Peyer's patch (tissue), 4 donors: ENCODE results near the gene TRABD2A. TPM values are rescaled to one million over a fixed set of nuclear protein-coding genes. Genes with fewer than 3 reads are reported as not detected.

ENCODE experiments used
- DNase-seq, 3 donors: peaks; one replicate each; pipeline ENCODE4 v3.0.0-alpha.2; 2017 to 2019
- H3K27ac ChIP-seq, 4 donors: fragments of 200-600 bp; sonication (generic); one replicate each; pipeline ENCODE4 v1.5.1; 2016 to 2019
- H3K27me3 ChIP-seq, 2 donors: fragments of 200-600 bp; sonication (generic); one replicate each; pipeline ENCODE4 v1.5.1; 2019
- H3K36me3 ChIP-seq, 3 donors: fragments of 200-600 bp; sonication (generic); one replicate each; pipeline ENCODE4 v1.5.1; 2016 to 2019
- H3K4me1 ChIP-seq, 4 donors: fragments of 200-600 bp; sonication (generic); one replicate each; pipeline ENCODE4 v1.5.1; 2016 to 2019
- H3K4me3 ChIP-seq, 4 donors: fragments of 200-600 bp; sonication (generic); 1 replicate in 3 of 4; 2 replicates in 1 of 4; pipeline ENCODE4 v1.5.1; 2016 to 2019; ENCODE audit warnings: mild to moderate bottlenecking in 1 of 4
- H3K9me3 ChIP-seq, 4 donors: fragments of 200-600 bp; sonication (generic); one replicate each; pipeline ENCODE4 v1.5.1; 2016 to 2019; ENCODE audit warnings: mild to moderate bottlenecking in 1 of 4
- POLR2A ChIP-seq, 2 donors: fragments of 450-650 bp; IDR thresholded peaks; one replicate each; pipeline ENCODE4 v1.5.1; 2017; ENCODE audit warnings: antibody characterized with exemption in 2 of 2, mild to moderate bottlenecking in 2 of 2, moderate library complexity in 2 of 2
- total RNA-seq, 4 donors: library from RNA; depleted of rRNA; stranded (reverse); fragments of >200 nt; gene quantifications; one replicate each; pipeline ENCODE4 v1.1.0, GENCODE V29; 2016
- TF ChIP-seq, protein P1 (sequence below), 6 experiments: fragments of 450-650 bp in 4 of 6; fragments of 200-600 bp in 2 of 6; sonication (generic) in 1 of 6; IDR thresholded peaks; one replicate each; pipeline ENCODE4 v1.5.1; 2017 to 2019; ENCODE audit warnings: antibody characterized with exemption in 6 of 6, mild to moderate bottlenecking in 3 of 6, moderate library complexity in 1 of 6

The TRABD2A gene
- total RNA-seq, 4 donors from 2014 or later: 32.2 to 85.4 (median 55.0) TPM

DNA sequence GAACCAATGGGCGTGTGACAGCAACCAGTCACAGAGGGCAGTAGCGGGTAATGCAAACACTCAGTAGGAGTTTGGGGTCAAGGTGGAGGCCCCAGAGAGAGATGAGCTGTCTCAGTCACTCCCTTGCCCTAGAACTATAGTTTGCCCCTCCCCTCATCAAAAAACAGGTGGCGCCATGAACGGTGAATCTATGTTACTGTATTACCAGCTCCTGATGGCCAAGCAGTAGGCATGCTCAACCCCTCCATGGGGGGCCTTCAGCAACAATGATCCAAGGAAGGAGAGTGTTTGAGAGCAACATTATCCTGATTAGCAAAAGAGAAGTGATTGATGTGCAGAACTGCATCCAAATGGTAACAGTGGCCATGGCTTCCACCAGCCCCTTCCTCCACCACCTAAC lies 30.4 kb downstream of the TRABD2A start:
- peaks cover 0 to 9% (median 0%) of the 10 kb centered on the region in 4 donors for H3K9me3 ChIP-seq
- peak in 1 of 3 donors; percentile 32 for DNase-seq

GRCh38 chr2:84849271-84849952 lies 31.5 kb downstream of the TRABD2A start:
- Histone ChIP-seq H3K4me3 (no peak overlapping the region), H3K36me3 (no peaks in the 10 kb centered on the region), H3K4me1 (peaks cover 0 to 16% (median 9%) of the 10 kb centered on the region in 4 donors), H3K27ac (peak overlapping the region in 1 of 4 donors; percentile 8), H3K27me3 (no peaks in the 10 kb centered on the region), H3K9me3 (peaks cover 0 to 9% (median 0%) of the 10 kb centered on the region in 4 donors)
- peak in 1 of 3 donors; percentile 56 for DNase-seq
- no peak for TF ChIP-seq POLR2A (IDR thresholded peaks at IDR 0.05)
- TF ChIP-seq, protein P1, sequence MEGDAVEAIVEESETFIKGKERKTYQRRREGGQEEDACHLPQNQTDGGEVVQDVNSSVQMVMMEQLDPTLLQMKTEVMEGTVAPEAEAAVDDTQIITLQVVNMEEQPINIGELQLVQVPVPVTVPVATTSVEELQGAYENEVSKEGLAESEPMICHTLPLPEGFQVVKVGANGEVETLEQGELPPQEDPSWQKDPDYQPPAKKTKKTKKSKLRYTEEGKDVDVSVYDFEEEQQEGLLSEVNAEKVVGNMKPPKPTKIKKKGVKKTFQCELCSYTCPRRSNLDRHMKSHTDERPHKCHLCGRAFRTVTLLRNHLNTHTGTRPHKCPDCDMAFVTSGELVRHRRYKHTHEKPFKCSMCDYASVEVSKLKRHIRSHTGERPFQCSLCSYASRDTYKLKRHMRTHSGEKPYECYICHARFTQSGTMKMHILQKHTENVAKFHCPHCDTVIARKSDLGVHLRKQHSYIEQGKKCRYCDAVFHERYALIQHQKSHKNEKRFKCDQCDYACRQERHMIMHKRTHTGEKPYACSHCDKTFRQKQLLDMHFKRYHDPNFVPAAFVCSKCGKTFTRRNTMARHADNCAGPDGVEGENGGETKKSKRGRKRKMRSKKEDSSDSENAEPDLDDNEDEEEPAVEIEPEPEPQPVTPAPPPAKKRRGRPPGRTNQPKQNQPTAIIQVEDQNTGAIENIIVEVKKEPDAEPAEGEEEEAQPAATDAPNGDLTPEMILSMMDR (IDR thresholded peaks at IDR 0.05): no peak

More for the DNA sequence above, 30.4 kb downstream of the TRABD2A start:
- Histone ChIP-seq H3K36me3 (no peaks in the 10 kb centered on the region), H3K4me1 (peaks cover 0 to 13% (median 8%) of the 10 kb centered on the region in 4 donors), H3K27me3 (no peaks in the 10 kb centered on the region), H3K4me3 (no peak overlapping the region), H3K27ac (no peak overlapping the region)
- TF ChIP-seq, protein P1 (IDR thresholded peaks at IDR 0.05): no peak
- TF ChIP-seq POLR2A (IDR thresholded peaks at IDR 0.05): no peak

DNA sequence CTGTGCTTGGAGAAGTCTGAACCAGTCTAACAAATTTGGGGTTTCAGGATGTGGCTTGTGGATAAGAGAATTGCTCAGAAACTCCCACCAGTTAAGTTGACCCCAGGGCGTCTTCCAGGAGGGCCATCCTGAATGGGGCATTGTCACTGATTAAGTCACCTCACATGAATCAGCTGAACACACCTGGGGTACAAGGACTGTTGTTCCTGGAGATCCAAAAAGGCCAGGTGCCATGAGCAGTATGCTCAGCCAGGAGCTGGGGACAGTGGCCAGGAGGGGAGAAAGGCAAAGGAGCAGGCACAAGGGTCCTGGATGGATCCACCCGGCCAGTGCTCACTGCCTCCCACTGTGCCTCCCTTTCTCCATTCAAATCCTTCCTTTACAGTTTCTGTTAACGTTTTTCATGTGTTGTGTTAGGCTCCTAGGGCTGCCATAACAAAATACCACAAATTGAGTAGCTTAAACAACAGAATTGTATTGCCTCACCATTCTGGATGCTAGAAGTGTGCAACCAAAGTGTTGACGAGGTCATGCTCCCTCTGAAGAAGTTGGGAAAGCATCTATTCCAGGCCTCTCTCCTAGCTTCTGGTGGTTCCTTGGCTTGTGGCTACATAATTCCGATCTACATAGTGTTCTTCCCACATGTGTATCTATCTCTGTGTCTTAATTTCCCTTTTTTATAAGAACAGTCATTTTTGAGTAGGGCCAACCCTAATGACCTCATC lies 33.4 kb downstream of the TRABD2A start:
- Histone ChIP-seq H3K27me3 (no peaks in the 10 kb centered on the region), H3K4me1 (peaks cover 0 to 16% (median 9%) of the 10 kb centered on the region in 4 donors), H3K36me3 (no peaks in the 10 kb centered on the region), H3K27ac (peak overlapping the region; percentile 62 to 83 (median 75)), H3K9me3 (no peaks in the 10 kb centered on the region), H3K4me3 (no peak overlapping the region)
- TF ChIP-seq, protein P1 (IDR thresholded peaks at IDR 0.05): no peak
- DNase-seq: no peak

DNA sequence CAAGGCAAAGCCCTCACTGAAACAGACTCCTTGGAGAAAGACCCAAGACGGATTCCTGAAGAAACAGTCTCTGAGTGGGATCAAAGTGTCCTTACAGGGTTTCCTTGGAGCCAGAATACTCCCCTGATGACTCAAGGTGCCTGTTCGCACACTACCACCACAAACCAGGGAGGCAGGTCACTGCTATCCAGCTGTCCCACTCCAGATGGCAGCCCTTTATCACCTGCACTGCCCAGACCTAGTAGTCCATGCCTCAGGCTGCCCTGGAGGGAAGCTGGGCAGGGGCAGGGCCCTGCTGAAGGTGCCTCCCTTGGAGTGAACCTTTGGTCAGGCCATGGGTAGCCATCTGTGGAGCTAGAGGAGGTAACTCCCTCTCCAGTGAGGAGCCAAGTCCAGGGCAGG lies 34.1 kb downstream of the TRABD2A start:
- Histone ChIP-seq H3K27me3 (no peaks in the 10 kb centered on the region), H3K36me3 (no peaks in the 10 kb centered on the region), H3K27ac (peak overlapping the region; percentile 62 to 83 (median 75)), H3K9me3 (no peaks in the 10 kb centered on the region), H3K4me1 (peaks cover 0 to 16% (median 9%) of the 10 kb centered on the region in 4 donors), H3K4me3 (no peak overlapping the region)
- peak in 2 of 3 donors; percentile 66 to 67 for DNase-seq
- TF ChIP-seq, protein P1 (IDR thresholded peaks at IDR 0.05): peak in 1 of 6 experiments; percentile 5
- TF ChIP-seq POLR2A (IDR thresholded peaks at IDR 0.05): no peak

DNA sequence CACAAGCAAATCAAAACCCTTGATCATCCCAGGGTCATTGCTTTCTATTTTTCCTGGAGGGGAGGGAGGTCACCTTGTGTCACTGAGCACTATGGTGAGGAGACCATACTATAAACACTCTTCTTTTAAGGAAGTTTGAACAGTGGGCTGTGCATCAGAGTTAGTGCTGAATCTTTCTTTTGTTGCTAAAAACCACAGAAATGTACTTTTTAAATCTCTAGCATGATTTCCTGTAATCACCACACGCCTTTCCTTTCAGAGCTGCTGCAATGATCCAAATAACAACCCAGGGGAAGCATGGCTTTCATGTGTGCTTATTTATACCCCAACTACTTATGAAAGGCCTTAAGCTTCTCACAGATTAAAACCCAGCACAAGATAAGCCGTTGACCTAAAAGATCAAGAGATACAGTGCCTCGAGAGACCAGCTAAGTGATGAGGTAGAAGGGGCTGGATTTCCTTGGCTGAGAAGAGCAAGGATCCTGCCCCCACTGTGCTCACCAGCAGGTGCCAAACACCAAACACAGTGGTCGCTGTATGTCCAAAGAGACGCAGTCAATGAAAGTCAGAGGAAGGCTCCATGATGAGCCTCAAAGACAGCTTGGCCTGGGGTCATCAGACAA lies 34.7 kb downstream of the TRABD2A start:
- Histone ChIP-seq H3K36me3 (no peaks in the 10 kb centered on the region), H3K4me1 (peaks cover 0 to 16% (median 9%) of the 10 kb centered on the region in 4 donors), H3K9me3 (no peaks in the 10 kb centered on the region), H3K27ac (peak overlapping the region; percentile 62 to 83 (median 75)), H3K27me3 (no peaks in the 10 kb centered on the region), H3K4me3 (no peak overlapping the region)
- TF ChIP-seq, protein P1 (IDR thresholded peaks at IDR 0.05): no peak
- no peak for TF ChIP-seq POLR2A (IDR thresholded peaks at IDR 0.05)
- peak in 2 of 3 donors; percentile 28 to 60 for DNase-seq
